Vagina (tissue), 2 donors: ENCODE measurements around the gene SLFN13.

Source experiments
- POLR2A ChIP-seq, 2 donors: fragments of 450-650 bp; IDR thresholded peaks; one replicate each; pipeline ENCODE4 v1.6.1; 2017; ENCODE audit warnings: antibody characterized with exemption in 2 of 2, mild to moderate bottlenecking in 2 of 2, moderate library complexity in 2 of 2
- TF ChIP-seq, protein P1 (sequence below), 3 experiments: fragments of 450-650 bp in 2 of 3; fragments of 200-600 bp in 1 of 3; sonication (generic) in 1 of 3; IDR thresholded peaks; one replicate each; pipeline ENCODE4 v1.5.1; 2017 to 2019; ENCODE audit warnings: antibody characterized with exemption in 3 of 3, mild to moderate bottlenecking in 2 of 3, moderate library complexity in 2 of 3

DNA sequence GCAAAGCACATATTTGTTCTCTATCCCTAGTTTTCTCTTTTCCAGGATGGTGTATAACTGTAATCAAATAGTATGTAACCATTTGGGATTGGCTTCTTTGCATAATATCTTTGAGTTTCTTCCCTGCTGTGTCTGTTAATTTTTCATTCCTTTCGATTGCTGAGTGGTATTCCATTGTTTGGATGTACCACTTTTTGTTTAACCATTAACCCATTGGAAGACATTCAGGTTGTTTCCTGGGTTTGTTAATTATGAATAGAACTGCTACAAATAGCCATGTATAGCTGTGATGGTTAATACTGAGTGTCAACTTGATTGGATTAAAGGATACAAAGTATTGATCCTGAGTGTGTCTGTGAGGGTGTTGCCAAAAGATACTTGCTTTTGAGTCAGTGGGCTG, 4.6 kb upstream of the SLFN13 start:
- TF ChIP-seq, protein P1, sequence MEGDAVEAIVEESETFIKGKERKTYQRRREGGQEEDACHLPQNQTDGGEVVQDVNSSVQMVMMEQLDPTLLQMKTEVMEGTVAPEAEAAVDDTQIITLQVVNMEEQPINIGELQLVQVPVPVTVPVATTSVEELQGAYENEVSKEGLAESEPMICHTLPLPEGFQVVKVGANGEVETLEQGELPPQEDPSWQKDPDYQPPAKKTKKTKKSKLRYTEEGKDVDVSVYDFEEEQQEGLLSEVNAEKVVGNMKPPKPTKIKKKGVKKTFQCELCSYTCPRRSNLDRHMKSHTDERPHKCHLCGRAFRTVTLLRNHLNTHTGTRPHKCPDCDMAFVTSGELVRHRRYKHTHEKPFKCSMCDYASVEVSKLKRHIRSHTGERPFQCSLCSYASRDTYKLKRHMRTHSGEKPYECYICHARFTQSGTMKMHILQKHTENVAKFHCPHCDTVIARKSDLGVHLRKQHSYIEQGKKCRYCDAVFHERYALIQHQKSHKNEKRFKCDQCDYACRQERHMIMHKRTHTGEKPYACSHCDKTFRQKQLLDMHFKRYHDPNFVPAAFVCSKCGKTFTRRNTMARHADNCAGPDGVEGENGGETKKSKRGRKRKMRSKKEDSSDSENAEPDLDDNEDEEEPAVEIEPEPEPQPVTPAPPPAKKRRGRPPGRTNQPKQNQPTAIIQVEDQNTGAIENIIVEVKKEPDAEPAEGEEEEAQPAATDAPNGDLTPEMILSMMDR (IDR thresholded peaks at IDR 0.05), result no peak
- no peak for TF ChIP-seq POLR2A (IDR thresholded peaks at IDR 0.05)
